Hematopoietic multipotent progenitor cell treated with erythropoietin and hydrocortisone succinate and interleukin-3 and kit ligand, for 8 days (in vitro differentiated cells): ENCODE measurements around the gene KLHL22.
"Not testable (repeated sequence)": the region's sequence is repeated elsewhere in the genome, so short reads cannot be mapped to it uniquely, and the experiment has no call there.

Experiments
- DNase-seq: peaks from one replicate; pipeline ENCODE4 v3.0.0-alpha.2; 2015

The KLHL22 gene

GRCh38 chr22:20466659-20467379, 28.8 kb downstream of the KLHL22 start:
- DNase-seq = no peak

- DNase-seq = no peak
Measured at GRCh38 chr22:20465759-20466077, 29.9 kb downstream of the KLHL22 start.

GRCh38 chr22:20464912-20465758, 30.5 kb downstream of the KLHL22 start:
- DNase-seq = no peak

GRCh38 chr22:20464096-20464614, 31.4 kb downstream of the KLHL22 start:
- no peak for DNase-seq

GRCh38 chr22:20463324-20464095, 32.1 kb downstream of the KLHL22 start:
- DNase-seq = no peak

GRCh38 chr22:20459862-20460261, 35.7 kb downstream of the KLHL22 start:
- no peak for DNase-seq

GRCh38 chr22:20459152-20459542, 36.4 kb downstream of the KLHL22 start:
- no peak for DNase-seq

- DNase-seq = no peak
Measured at GRCh38 chr22:20458530-20459151, 37.0 kb downstream of the KLHL22 start.

- no peak for DNase-seq
Measured at GRCh38 chr22:20457506-20458240, 37.9 kb downstream of the KLHL22 start.

- DNase-seq = no peak
Measured at GRCh38 chr22:20456722-20457076, 38.9 kb downstream of the KLHL22 start.

GRCh38 chr22:20456064-20456721, 39.4 kb downstream of the KLHL22 start:
- peak; percentile 75 for DNase-seq

- DNase-seq = no peak
Measured at GRCh38 chr22:20455709-20456063, 39.9 kb downstream of the KLHL22 start.

GRCh38 chr22:20453222-20453621, 42.4 kb downstream of the KLHL22 start:
- no peak for DNase-seq

GRCh38 chr22:20451920-20452319, 43.7 kb downstream of the KLHL22 start:
- no peak for DNase-seq

- DNase-seq = not testable (repeated sequence)
Measured at GRCh38 chr22:20451129-20451778, 44.3 kb downstream of the KLHL22 start.

GRCh38 chr22:20450551-20450906, 45.1 kb downstream of the KLHL22 start:
- DNase-seq = no peak

GRCh38 chr22:20449819-20450550, 45.6 kb downstream of the KLHL22 start:
- DNase-seq = no peak

- no peak for DNase-seq
Measured at GRCh38 chr22:20448630-20449029, 47.0 kb downstream of the KLHL22 start.

- DNase-seq = no peak
Measured at GRCh38 chr22:20446383-20446970, 49.1 kb downstream of the KLHL22 start.

GRCh38 chr22:20444325-20444724, 51.3 kb downstream of the KLHL22 start:
- no peak for DNase-seq
